HEK293 (cell line): Measurements from ENCODE around the gene AP3B1.

Source experiments
- CTCF ChIA-PET: fragments of 350-600 bp; formaldehyde crosslinking; extraction: SDS; loops from one replicate; lab custom pipeline; 2021; ENCODE audit warnings: antibody characterized with exemption; lab: Yijun Ruan, JAX
- POLR2A ChIA-PET: fragments of 300-600 bp; formaldehyde crosslinking; extraction: SDS; loops from one replicate; lab custom pipeline; 2020; ENCODE audit warnings: antibody characterized with exemption, inconsistent platforms; lab: Yijun Ruan, JAX
- H3K27ac ChIP-seq: fragments of 200-500 bp; sonication (Bioruptor generic); 2 replicates; pipeline ENCODE4 v1.5.1; 2014; ENCODE audit warnings: low read depth, low read length, control low read depth, inconsistent platforms; ENCODE audit errors: extremely low read depth
- H3K36me3 ChIP-seq, 2 experiments: fragments of 200-500 bp in 1 of 2; sonication (Bioruptor generic) in 1 of 2; 1 replicate in 1 of 2; 2 replicates in 1 of 2; pipeline ENCODE4 v1.5.1; 2014 to 2017; ENCODE audit warnings: inconsistent platforms in 2 of 2, low read length in 2 of 2; ENCODE audit not compliant: control insufficient read depth in 2 of 2, insufficient read depth in 1 of 2
- H3K4me1 ChIP-seq: fragments of 200-500 bp; sonication (Bioruptor generic); 2 replicates; pipeline ENCODE4 v1.5.1; 2014; ENCODE audit warnings: mild to moderate bottlenecking, low read length, inconsistent platforms; ENCODE audit not compliant: control insufficient read depth, insufficient read depth
- H3K4me3 ChIP-seq: 2 replicates; pipeline ENCODE4 v1.5.1; 2011; ENCODE audit warnings: low read depth, mild to moderate bottlenecking, control low read depth, low read length, moderate library complexity
- H3K9me3 ChIP-seq: fragments of 200-500 bp; sonication (Bioruptor generic); 2 replicates; pipeline ENCODE4 v1.5.1; 2014; ENCODE audit warnings: low read depth, low read length, inconsistent platforms; ENCODE audit not compliant: control insufficient read depth, insufficient read depth
- ATF2 ChIP-seq: fragments of 450-650 bp; formaldehyde crosslinking; IDR thresholded peaks from 2 replicates; pipeline ENCODE4 v1.5.1; 2016; ENCODE audit warnings: missing biosample characterization, missing genetic modification characterization, low read depth
- FEZF1 ChIP-seq: fragments of 450-650 bp; formaldehyde crosslinking; IDR thresholded peaks from 2 replicates; pipeline ENCODE4 v1.5.1; 2016; ENCODE audit warnings: missing biosample characterization, missing genetic modification characterization
- HIC1 ChIP-seq: fragments of 450-650 bp; formaldehyde crosslinking; IDR thresholded peaks from 2 replicates; pipeline ENCODE4 v1.5.1; 2016; ENCODE audit warnings: missing biosample characterization, missing genetic modification characterization
- INSM2 ChIP-seq: fragments of 450-650 bp; formaldehyde crosslinking; IDR thresholded peaks from 2 replicates; pipeline ENCODE4 v1.5.1; 2016; ENCODE audit warnings: missing biosample characterization, missing genetic modification characterization
- PRDM1 ChIP-seq: fragments of 450-650 bp; formaldehyde crosslinking; IDR thresholded peaks from 2 replicates; pipeline ENCODE4; 2016; ENCODE audit warnings: missing biosample characterization, missing genetic modification characterization
- PRDM4 ChIP-seq: fragments of 450-650 bp; formaldehyde crosslinking; IDR thresholded peaks from 2 replicates; pipeline ENCODE4 v1.5.1; 2017; ENCODE audit warnings: missing biosample characterization, missing genetic modification characterization
- TRIM28 ChIP-seq: IDR thresholded peaks from 2 replicates; pipeline ENCODE4 v1.6.1; 2011; ENCODE audit warnings: low read length, control low read depth, borderline replicate concordance
- ZFP37 ChIP-seq: fragments of 450-650 bp; formaldehyde crosslinking; IDR thresholded peaks from 2 replicates; pipeline ENCODE4 v1.5.1; 2016; ENCODE audit warnings: missing biosample characterization, missing genetic modification characterization
- ZNF133 ChIP-seq: fragments of 450-650 bp; formaldehyde crosslinking; IDR thresholded peaks from 2 replicates; pipeline ENCODE4 v1.5.1; 2016; ENCODE audit warnings: missing biosample characterization, missing genetic modification characterization
- ZNF18 ChIP-seq: fragments of 450-650 bp; formaldehyde crosslinking; IDR thresholded peaks from 2 replicates; pipeline ENCODE4 v1.5.1; 2016; ENCODE audit warnings: missing biosample characterization, missing genetic modification characterization
- ZNF239 ChIP-seq: fragments of 450-650 bp; formaldehyde crosslinking; IDR thresholded peaks from 2 replicates; pipeline ENCODE4 v1.5.1; 2016; ENCODE audit warnings: missing biosample characterization, missing genetic modification characterization
- ZNF302 ChIP-seq: fragments of 450-650 bp; formaldehyde crosslinking; IDR thresholded peaks from 2 replicates; pipeline ENCODE4 v1.5.1; 2016; ENCODE audit warnings: missing biosample characterization, missing genetic modification characterization, low read depth
- ZNF398 ChIP-seq: fragments of 450-650 bp; formaldehyde crosslinking; IDR thresholded peaks from 2 replicates; pipeline ENCODE4 v1.5.1; 2017; ENCODE audit warnings: missing biosample characterization, missing genetic modification characterization
- ZNF529 ChIP-seq: fragments of 450-650 bp; formaldehyde crosslinking; IDR thresholded peaks from 2 replicates; pipeline ENCODE4 v1.5.1; 2017; ENCODE audit warnings: missing genetic modification characterization, missing biosample characterization; ENCODE audit not compliant: insufficient replicate concordance
- ZNF830 ChIP-seq: fragments of 450-650 bp; IDR thresholded peaks from 2 replicates; pipeline ENCODE4 v1.5.0; 2018; ENCODE audit warnings: missing biosample characterization, missing genetic modification characterization, low read depth, mild to moderate bottlenecking, moderate library complexity
- ZSCAN4 ChIP-seq: fragments of 450-650 bp; formaldehyde crosslinking; IDR thresholded peaks from 2 replicates; pipeline ENCODE4 v1.5.1; 2017; ENCODE audit warnings: missing biosample characterization, missing genetic modification characterization

The AP3B1 gene

GRCh38 chr5:77996943-77997342 lies 297.6 kb downstream of the AP3B1 start:
- no peak overlapping the region for H3K27ac ChIP-seq
- no peak for TF ChIP-seq PRDM4
- TF ChIP-seq ATF2 (tag by site-specific recombination), result no peak
- TF ChIP-seq ZFP37, result no peak
- TF ChIP-seq ZNF529 (tag by site-specific recombination), result no peak
- peak; percentile 84 for TF ChIP-seq ZNF398 (tag by site-specific recombination)
- TF ChIP-seq PRDM1 (tag by site-specific recombination), result peak; percentile 69
- TF ChIP-seq ZNF302 (tag by site-specific recombination), result no peak
- no peak; the same call in 1 of the 2 replicates for TF ChIP-seq ZNF18 (tag by site-specific recombination)
- no peak for TF ChIP-seq ZNF830 (tag by site-specific recombination)
- H3K9me3 ChIP-seq, result no peaks in the 10 kb centered on the region
- ChIA-PET CTCF (no interaction called here), POLR2A (no interaction called here)
- H3K4me3 ChIP-seq, result no peak overlapping the region
- 0 out of 2 replicates have a peak, but pooled peaks cover 2% of the 10 kb centered on the region for H3K4me1 ChIP-seq
- H3K36me3 ChIP-seq, result no peaks in the 10 kb centered on the region; a peak in 1 of 3 replicates

- H3K4me1 ChIP-seq, result 0 out of 2 replicates have a peak, but pooled peaks cover 2% of the 10 kb centered on the region
- no peaks in the 10 kb centered on the region; a peak in 1 of 3 replicates for H3K36me3 ChIP-seq
- H3K27ac ChIP-seq, result no peak overlapping the region
- POLR2A ChIA-PET, result no interaction called here
- CTCF ChIA-PET, result interaction anchor here (1.5 kb wide), 1 partner anchor 12 kb away, joined by 3 read pairs; no protein-coding TSS in a partner anchor
- H3K9me3 ChIP-seq, result no peaks in the 10 kb centered on the region
- H3K4me3 ChIP-seq, result no peak overlapping the region
- TF ChIP-seq INSM2, result peak; percentile 87
- no peak; the same call in none of the 2 replicates for TF ChIP-seq ZSCAN4 (tag by site-specific recombination)
- TF ChIP-seq ZNF398 (tag by site-specific recombination), result peak; percentile 52
- TF ChIP-seq HIC1 (tag by site-specific recombination), result no peak
- 0 out of 2 replicates have a peak, but pooled peaks have one; percentile 14 for TF ChIP-seq ZNF133
- TF ChIP-seq TRIM28, result no peak
- TF ChIP-seq ZNF239 (tag by site-specific recombination), result no peak
- peak; percentile 100 for TF ChIP-seq FEZF1 (tag by site-specific recombination)
Observed at GRCh38 chr5:77995793-77996409, 298.6 kb downstream of the AP3B1 start.
